HCT116 (cell line): ENCODE results near the gene CLIC5. TPM values are rescaled to one million over a fixed set of nuclear protein-coding genes. Genes with fewer than 3 reads are reported as not detected.

Experiments used
- ATAC-seq: fragments of 200-7000 bp; cut with Tn5 transposase; 2 replicates; pipeline ENCODE4 v1.9.1; 2020; ENCODE audit warnings: mild to moderate bottlenecking, moderate library complexity
- BruUV-seq: library from RNA; stranded (reverse); fragments of 400-500 nt; replicated peaks from 2 replicates; lab custom pipeline; 2021; lab: Mats Ljungman, UMichigan
- CTCF ChIA-PET: fragments of 300-600 bp; sonication (Branson Sonifier 250); formaldehyde crosslinking; loops from one replicate; lab custom pipeline; 2021; ENCODE audit warnings: antibody characterized with exemption; lab: Charles Lee
- POLR2A ChIA-PET: fragments of 300-600, 350-600 bp; sonication (Branson Sonifier 250); formaldehyde crosslinking; loops from one replicate; lab custom pipeline; 2021; ENCODE audit warnings: antibody characterized with exemption; lab: Charles Lee
- RAD21 ChIA-PET, 2 experiments: fragments of 300-600 bp; sonication (Branson Sonifier 250); formaldehyde crosslinking; loops; one replicate each; lab custom pipeline; 2023; ENCODE audit warnings: low total read pairs in 2 of 2; ENCODE audit not compliant: uncharacterized antibody in 2 of 2, unreplicated experiment in 2 of 2, low non-redundant PET in 1 of 2; lab: Charles Lee
- DNase-seq: peaks from one replicate; pipeline ENCODE4 v3.0.0-alpha.2; 2010; ENCODE audit warnings: low read depth, low spot score
- H2AFZ ChIP-seq: fragments of 200-600 bp; shearing (Covaris generic), sonication (generic); 2 replicates; pipeline ENCODE4 v1.6.1; 2017; ENCODE audit warnings: low read depth, mixed run types, mixed read lengths, antibody characterized with exemption, low read length; ENCODE audit not compliant: poor library complexity, severe bottlenecking
- H3K27ac ChIP-seq: 2 replicates; pipeline ENCODE4 v1.5.1; 2012; ENCODE audit warnings: low read depth, low read length
- H3K27me3 ChIP-seq: fragments of 200-600 bp; sonication (generic); 2 replicates; pipeline ENCODE4 v1.6.1; 2016; ENCODE audit warnings: mixed run types, low read length, mixed read lengths; ENCODE audit not compliant: insufficient read depth
- H3K36me3 ChIP-seq, 2 experiments: fragments of 200-500 bp in 1 of 2; fragments of 200-600 bp in 1 of 2; sonication (Bioruptor generic) in 1 of 2; sonication (generic) in 1 of 2; 2 replicates each; pipeline versions ENCODE4 v1.5.1 to v1.6.1; 2014 to 2016; ENCODE audit warnings: low read length in 2 of 2, inconsistent platforms in 1 of 2, mixed read lengths in 1 of 2, mixed run types in 1 of 2; ENCODE audit not compliant: insufficient read depth in 2 of 2, control insufficient read depth in 1 of 2
- H3K4me1 ChIP-seq, 2 experiments: fragments of 200-600 bp in 1 of 2; sonication (generic) in 1 of 2; 2 replicates each; pipeline versions ENCODE4 v1.5.1 to v1.6.1; 2012 to 2017; ENCODE audit warnings: low read length in 2 of 2, inconsistent platforms in 1 of 2, mild to moderate bottlenecking in 1 of 2, mixed read lengths in 1 of 2, mixed run types in 1 of 2, moderate library complexity in 1 of 2; ENCODE audit not compliant: insufficient read depth in 2 of 2, control insufficient read depth in 1 of 2
- H3K4me2 ChIP-seq: fragments of 200-600 bp; sonication (generic); 2 replicates; pipeline ENCODE4 v1.6.1; 2017; ENCODE audit warnings: mixed run types, low read length, mixed read lengths
- H3K4me3 ChIP-seq, 2 experiments: fragments of 200-600 bp in 1 of 2; sonication (generic) in 1 of 2; replicated peaks in 1 of 2; 2 replicates each; pipeline ENCODE4 v1.5.1; 2011 to 2016; ENCODE audit warnings: low read length in 2 of 2, control low read depth in 1 of 2, low read depth in 1 of 2, mild to moderate bottlenecking in 1 of 2, mixed read lengths in 1 of 2, mixed run types in 1 of 2
- H3K79me2 ChIP-seq: fragments of 200-600 bp; sonication (generic); 2 replicates; pipeline ENCODE4 v1.6.1; 2017; ENCODE audit warnings: mild to moderate bottlenecking, mixed run types, low read length, moderate library complexity, mixed read lengths; ENCODE audit not compliant: insufficient read depth
- H3K9ac ChIP-seq: fragments of 200-600 bp; sonication (generic); 2 replicates; pipeline ENCODE4 v1.6.1; 2016; ENCODE audit warnings: low read length, mixed read lengths
- H3K9me2 ChIP-seq: fragments of 200-600 bp; sonication (generic), shearing (Covaris generic); 2 replicates; pipeline ENCODE4 v1.6.1; 2017; ENCODE audit warnings: mixed run types, mild to moderate bottlenecking, moderate library complexity; ENCODE audit not compliant: insufficient read depth
- H3K9me3 ChIP-seq, 2 experiments: fragments of 200-500 bp in 1 of 2; fragments of 200-600 bp in 1 of 2; sonication (Bioruptor generic) in 1 of 2; sonication (generic) in 1 of 2; 2 replicates each; pipeline ENCODE4 v1.6.1; 2014 to 2017; ENCODE audit warnings: low read length in 2 of 2, mixed read lengths in 2 of 2, inconsistent platforms in 1 of 2, low read depth in 1 of 2, mild to moderate bottlenecking in 1 of 2, mixed run types in 1 of 2, moderate library complexity in 1 of 2; ENCODE audit not compliant: control insufficient read depth in 1 of 2, insufficient read depth in 1 of 2
- H4K20me1 ChIP-seq: fragments of 200-600 bp; sonication (generic), shearing (Covaris generic); 2 replicates; pipeline ENCODE4 v1.6.1; 2017; ENCODE audit warnings: mixed run types, mild to moderate bottlenecking, moderate library complexity; ENCODE audit not compliant: insufficient read depth
- POLR2A ChIP-seq: IDR thresholded peaks from 2 replicates; pipeline ENCODE4 v1.7.0; 2011; ENCODE audit warnings: borderline replicate concordance; ENCODE audit not compliant: insufficient read depth, insufficient read length; ENCODE audit errors: extremely low read depth
- POLR2AphosphoS5 ChIP-seq: IDR thresholded peaks from 2 replicates; pipeline ENCODE4 v1.6.1; 2011; ENCODE audit warnings: mild to moderate bottlenecking, low read depth, low read length, moderate library complexity
- RAD21 ChIP-seq: IDR thresholded peaks from 2 replicates; pipeline ENCODE4 v1.6.1; 2012; ENCODE audit warnings: low read depth, mild to moderate bottlenecking
- TCF7L2 ChIP-seq: IDR thresholded peaks from 2 replicates; pipeline ENCODE4 v1.7.0; 2011; ENCODE audit warnings: borderline replicate concordance, inconsistent platforms; ENCODE audit not compliant: insufficient read depth, insufficient read length; ENCODE audit errors: extremely low read depth
- YY1 ChIP-seq: IDR thresholded peaks from 2 replicates; pipeline ENCODE4 v1.6.1; 2011; ENCODE audit warnings: low read length, low read depth, moderate library complexity, mild to moderate bottlenecking; ENCODE audit not compliant: insufficient replicate concordance; ENCODE audit errors: extremely low read depth
- ZNF274 ChIP-seq: fragments of 200-500 bp; sonication (Bioruptor generic); IDR thresholded peaks from 2 replicates; pipeline ENCODE4 v1.6.1; 2014; ENCODE audit warnings: mild to moderate bottlenecking, low read depth, low read length, inconsistent platforms
- intact Hi-C: fragments of 100-400 bp; cut with micrococcal nuclease; formaldehyde crosslinking; loops from 2 replicates; pipeline ENCODE4 v1.10.0; 2022
- total RNA-seq: library from RNA; stranded (reverse); gene quantifications from one replicate; pipeline ENCODE4 v1.2.1, GENCODE V29; 2021; ENCODE audit not compliant: unreplicated experiment
- TF ChIP-seq, protein P1 (sequence below), 3 experiments: fragments of 200-600 bp in 1 of 3; sonication (generic) in 1 of 3; IDR thresholded peaks in 2 of 3; conservative IDR thresholded peaks in 1 of 3; 2 replicates each; pipeline ENCODE4 v1.5.1; 2012 to 2017; ENCODE audit warnings: low read depth in 2 of 3, low read length in 2 of 3, antibody characterized with exemption in 1 of 3, borderline replicate concordance in 1 of 3, control low read depth in 1 of 3, mild to moderate bottlenecking in 1 of 3, mixed read lengths in 1 of 3, mixed run types in 1 of 3, moderate library complexity in 1 of 3; ENCODE audit not compliant: insufficient read depth in 1 of 3

The CLIC5 gene
- total RNA-seq, 1 experiment from 2014 or later, result 0.20 TPM

DNA sequence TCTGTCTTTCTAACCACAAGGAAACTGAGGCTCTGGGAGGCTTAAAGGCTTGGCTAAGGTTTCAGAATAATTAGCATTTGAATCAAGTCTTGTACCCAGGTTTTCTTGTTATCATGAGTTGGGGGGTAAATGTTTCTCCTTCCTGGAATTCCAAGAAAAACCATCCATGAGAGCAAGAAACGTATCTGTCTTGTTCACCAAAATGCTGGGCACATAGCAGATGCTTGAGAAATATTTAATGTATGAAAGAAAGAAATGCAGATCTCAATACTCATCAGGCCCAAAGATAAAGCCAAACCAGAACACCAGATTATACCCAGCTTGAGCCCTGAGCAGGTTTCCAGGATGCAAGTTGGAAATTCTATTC, 164.6 kb downstream of the CLIC5 start (continued):
- TF ChIP-seq POLR2A, result no peak
- TF ChIP-seq, all 23 proteins: peak for 0

DNA sequence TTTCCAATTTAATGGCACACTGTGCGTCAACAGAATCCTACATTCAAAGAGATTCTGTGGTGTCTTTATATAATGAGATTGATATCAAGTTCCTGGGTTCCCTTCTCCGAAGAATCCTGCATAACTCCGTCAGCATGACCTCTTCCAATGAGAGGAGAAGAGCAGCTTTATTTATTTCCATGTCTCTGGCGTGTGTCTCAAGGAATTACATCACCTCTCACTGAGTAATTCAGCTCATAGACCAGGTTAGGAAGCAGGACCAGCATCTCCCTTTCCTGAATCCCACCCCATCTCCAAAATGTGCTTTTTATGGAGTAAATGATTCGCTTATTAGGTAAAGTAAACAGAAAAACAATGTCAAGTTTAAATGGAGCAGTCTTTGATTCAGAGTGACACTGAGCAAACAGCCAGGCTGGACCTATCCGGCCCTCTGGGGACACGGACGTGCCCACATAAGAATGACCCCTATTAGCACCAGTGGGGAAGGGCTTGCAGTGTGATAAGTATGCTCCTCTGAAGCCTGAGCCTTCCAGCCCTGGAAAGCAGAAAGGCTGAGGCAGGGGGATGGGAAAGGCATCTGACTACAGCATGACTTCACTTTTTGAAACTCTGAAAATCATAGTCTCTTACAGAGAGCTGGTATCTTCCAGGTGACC, 165.2 kb downstream of the CLIC5 start:
- RAD21 ChIA-PET, result no interaction called here
- CTCF ChIA-PET, result no interaction called here
- H3K9me3 ChIP-seq, result no peaks in the 10 kb centered on the region

More for the DNA sequence above, 165.2 kb downstream of the CLIC5 start:
- H4K20me1 ChIP-seq, result no peaks in the 10 kb centered on the region
- no peak for DNase-seq
- H2AFZ ChIP-seq, result no peak overlapping the region
- no peaks in the 10 kb centered on the region for H3K4me1 ChIP-seq
- no peaks in the 10 kb centered on the region for H3K27me3 ChIP-seq
- intact Hi-C loops, result no loop called here
- no TSS peak for BruUV-seq
- H3K4me2 ChIP-seq, result no peak overlapping the region
- H3K79me2 ChIP-seq, result no peaks in the 10 kb centered on the region
- POLR2A ChIA-PET, result no interaction called here
- no peak overlapping the region for H3K4me3 ChIP-seq
- no peaks in the 10 kb centered on the region for H3K36me3 ChIP-seq
- no peak overlapping the region for H3K27ac ChIP-seq
- no peak overlapping the region for H3K9ac ChIP-seq
- TF ChIP-seq, protein P1, sequence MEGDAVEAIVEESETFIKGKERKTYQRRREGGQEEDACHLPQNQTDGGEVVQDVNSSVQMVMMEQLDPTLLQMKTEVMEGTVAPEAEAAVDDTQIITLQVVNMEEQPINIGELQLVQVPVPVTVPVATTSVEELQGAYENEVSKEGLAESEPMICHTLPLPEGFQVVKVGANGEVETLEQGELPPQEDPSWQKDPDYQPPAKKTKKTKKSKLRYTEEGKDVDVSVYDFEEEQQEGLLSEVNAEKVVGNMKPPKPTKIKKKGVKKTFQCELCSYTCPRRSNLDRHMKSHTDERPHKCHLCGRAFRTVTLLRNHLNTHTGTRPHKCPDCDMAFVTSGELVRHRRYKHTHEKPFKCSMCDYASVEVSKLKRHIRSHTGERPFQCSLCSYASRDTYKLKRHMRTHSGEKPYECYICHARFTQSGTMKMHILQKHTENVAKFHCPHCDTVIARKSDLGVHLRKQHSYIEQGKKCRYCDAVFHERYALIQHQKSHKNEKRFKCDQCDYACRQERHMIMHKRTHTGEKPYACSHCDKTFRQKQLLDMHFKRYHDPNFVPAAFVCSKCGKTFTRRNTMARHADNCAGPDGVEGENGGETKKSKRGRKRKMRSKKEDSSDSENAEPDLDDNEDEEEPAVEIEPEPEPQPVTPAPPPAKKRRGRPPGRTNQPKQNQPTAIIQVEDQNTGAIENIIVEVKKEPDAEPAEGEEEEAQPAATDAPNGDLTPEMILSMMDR (IDR thresholded peaks at IDR 0.05 in 2 of 3, conservative IDR thresholded peaks at IDR 0.05 in 1 of 3; ENCODE audit: borderline replicate concordance in 1 of 3, insufficient read depth in 1 of 3, low read depth in 2 of 3, low read length in 2 of 3), result no peak
- TF ChIP-seq ZNF274 (no peak), RAD21 (no peak), TCF7L2 (no peak), POLR2AphosphoS5 (no peak), POLR2A (no peak), YY1 (no peak)
- no peaks in the 10 kb centered on the region for H3K9me2 ChIP-seq
- ATAC-seq, result no peak
